ENCODE results near the gene STAT3.

The STAT3 gene

GRCh38 chr17:42283241-42284023, 104.8 kb downstream of the STAT3 start:
- H3K9ac ChIP-seq = no peak overlapping the region
- TF ChIP-seq, protein P1, sequence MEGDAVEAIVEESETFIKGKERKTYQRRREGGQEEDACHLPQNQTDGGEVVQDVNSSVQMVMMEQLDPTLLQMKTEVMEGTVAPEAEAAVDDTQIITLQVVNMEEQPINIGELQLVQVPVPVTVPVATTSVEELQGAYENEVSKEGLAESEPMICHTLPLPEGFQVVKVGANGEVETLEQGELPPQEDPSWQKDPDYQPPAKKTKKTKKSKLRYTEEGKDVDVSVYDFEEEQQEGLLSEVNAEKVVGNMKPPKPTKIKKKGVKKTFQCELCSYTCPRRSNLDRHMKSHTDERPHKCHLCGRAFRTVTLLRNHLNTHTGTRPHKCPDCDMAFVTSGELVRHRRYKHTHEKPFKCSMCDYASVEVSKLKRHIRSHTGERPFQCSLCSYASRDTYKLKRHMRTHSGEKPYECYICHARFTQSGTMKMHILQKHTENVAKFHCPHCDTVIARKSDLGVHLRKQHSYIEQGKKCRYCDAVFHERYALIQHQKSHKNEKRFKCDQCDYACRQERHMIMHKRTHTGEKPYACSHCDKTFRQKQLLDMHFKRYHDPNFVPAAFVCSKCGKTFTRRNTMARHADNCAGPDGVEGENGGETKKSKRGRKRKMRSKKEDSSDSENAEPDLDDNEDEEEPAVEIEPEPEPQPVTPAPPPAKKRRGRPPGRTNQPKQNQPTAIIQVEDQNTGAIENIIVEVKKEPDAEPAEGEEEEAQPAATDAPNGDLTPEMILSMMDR (conservative IDR thresholded peaks at IDR 0.05; ENCODE audit: low read depth, low read length) = no peak
- H3K27me3 ChIP-seq (ENCODE audit: insufficient read depth, low read depth) = peaks cover 8% of the 10 kb centered on the region; the same call in 1 of the 2 replicates

DNA sequence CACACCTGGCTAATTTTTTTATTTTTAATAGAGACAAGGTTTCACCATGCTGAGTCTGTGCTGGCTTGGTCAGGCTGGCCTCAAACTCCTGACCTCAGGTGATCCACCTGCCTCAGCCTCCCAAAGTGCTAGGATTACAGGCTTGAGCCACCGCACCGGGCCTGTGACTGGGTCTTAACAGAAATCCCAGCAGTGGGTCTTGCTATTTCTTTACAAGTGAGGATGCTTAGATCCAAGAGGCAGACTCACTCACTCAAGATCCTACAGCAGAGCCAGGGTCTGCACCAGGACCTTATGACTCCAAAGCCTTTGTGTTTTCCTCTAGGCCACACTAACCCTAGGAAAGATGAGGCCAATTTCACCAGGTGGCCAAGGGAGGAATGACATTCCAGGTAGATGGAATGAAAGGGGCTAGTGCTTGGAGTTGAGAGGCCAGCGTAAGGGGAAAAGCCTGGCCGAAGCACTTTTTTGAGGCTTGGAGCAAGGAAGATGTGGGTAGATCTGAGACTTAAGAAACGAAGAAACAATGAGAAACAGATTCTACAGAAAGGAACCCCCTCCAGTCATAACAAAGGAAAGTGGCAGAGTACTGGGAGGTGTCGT, 105.7 kb downstream of the STAT3 start:
- H3K27ac ChIP-seq = no peak overlapping the region

More at GRCh38 chr17:42283241-42284023, 104.8 kb downstream of the STAT3 start:
- Histone ChIP-seq H3K27ac (no peak overlapping the region), H4K20me1 (ENCODE audit: insufficient read depth) (no peaks in the 10 kb centered on the region), H3K4me1 (ENCODE audit: low read depth, poor library complexity, severe bottlenecking) (no peaks in the 10 kb centered on the region), H3K4me3 (IDR thresholded peaks at IDR 0.05; ENCODE audit: insufficient read depth, low read depth, low read length) (no peak overlapping the region), H3K4me2 (no peak overlapping the region), H3K79me2 (ENCODE audit: insufficient read depth, low read depth) (no peaks in the 10 kb centered on the region), H3K36me3 (ENCODE audit: insufficient read depth) (no peaks in the 10 kb centered on the region), H2AFZ (ENCODE audit: low read depth) (no peak overlapping the region)

DNA sequence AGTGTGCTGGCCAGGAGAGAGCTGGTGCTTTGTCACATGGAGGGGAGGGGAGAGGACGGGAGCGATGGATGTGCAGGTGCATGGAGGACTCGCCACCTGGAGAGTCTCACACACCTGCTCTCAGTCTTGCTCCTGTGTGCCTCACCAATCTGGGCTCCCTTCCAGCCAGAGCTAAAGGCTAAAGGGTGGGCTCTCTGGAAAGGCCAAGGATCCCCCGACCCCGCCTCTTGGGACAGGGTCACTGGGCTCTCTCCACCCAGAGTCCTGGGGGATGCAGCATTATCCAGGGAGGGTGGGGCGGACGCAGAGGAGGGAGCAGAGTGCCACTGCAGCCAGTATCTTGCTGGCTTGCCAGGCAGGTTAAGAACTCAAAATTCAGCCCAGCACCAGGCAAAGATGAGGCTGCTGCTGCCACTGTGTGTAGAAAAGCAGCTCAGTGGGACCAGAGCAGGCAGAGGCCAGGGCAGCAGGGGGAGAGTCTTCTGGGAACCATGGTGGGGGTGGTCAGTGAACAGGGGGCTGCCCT, 106.6 kb downstream of the STAT3 start:
- TF ChIP-seq, protein P1 (conservative IDR thresholded peaks at IDR 0.05; ENCODE audit: low read depth, low read length) = no peak

More for the DNA sequence above, 105.7 kb downstream of the STAT3 start:
- Histone ChIP-seq H4K20me1 (ENCODE audit: insufficient read depth) (no peaks in the 10 kb centered on the region), H3K4me2 (no peak overlapping the region), H3K27me3 (ENCODE audit: insufficient read depth, low read depth) (peaks cover 5% of the 10 kb centered on the region; the same call in 1 of the 2 replicates), H3K4me1 (ENCODE audit: low read depth, poor library complexity, severe bottlenecking) (no peaks in the 10 kb centered on the region), H2AFZ (ENCODE audit: low read depth) (no peak overlapping the region), H3K9ac (no peak overlapping the region), H3K79me2 (ENCODE audit: insufficient read depth, low read depth) (no peaks in the 10 kb centered on the region), H3K4me3 (IDR thresholded peaks at IDR 0.05; ENCODE audit: insufficient read depth, low read depth, low read length) (no peak overlapping the region), H3K36me3 (ENCODE audit: insufficient read depth) (no peaks in the 10 kb centered on the region)
- TF ChIP-seq, protein P1 (conservative IDR thresholded peaks at IDR 0.05; ENCODE audit: low read depth, low read length) = no peak

DNA sequence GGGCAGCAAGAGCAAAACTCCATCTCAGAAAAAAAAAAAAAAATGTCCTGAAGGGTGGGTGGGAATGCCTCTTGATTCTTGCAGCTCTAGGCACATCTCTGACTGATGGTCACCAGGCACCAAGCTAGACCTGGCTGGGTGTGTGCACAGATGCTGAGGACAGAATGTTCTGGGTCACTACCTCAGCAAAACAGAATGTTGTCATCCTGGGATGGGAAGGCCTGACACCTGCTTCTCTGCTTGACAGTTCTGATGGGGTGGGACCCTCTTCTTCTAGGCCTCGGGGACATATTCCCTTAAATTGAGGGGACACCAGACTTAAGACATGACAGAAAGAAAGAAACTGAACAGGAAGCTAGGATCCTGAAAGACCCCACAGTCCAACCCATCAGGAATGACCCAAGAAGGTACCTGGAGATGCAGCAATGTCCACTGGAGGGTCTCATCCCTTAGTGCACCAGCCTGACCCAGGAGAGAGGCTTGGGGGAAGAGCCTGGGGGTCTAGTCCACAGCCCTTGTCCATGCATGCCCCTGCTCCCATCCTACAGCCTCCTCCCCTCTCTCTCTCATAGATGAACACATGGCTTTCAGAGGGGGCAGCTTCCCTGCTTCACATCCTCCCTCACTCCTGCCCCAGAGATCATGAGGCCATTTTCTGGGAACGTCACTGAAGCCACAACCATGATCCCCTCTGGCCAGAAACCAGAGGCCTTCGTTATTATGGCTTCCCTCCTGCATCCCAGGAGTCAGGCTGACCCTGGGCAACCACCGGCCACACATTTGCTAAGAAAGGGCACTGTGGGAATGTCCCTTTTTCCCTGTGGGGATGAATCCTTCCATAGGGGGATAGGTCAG, 108.2 kb downstream of the STAT3 start:
- no peaks in the 10 kb centered on the region for H3K36me3 ChIP-seq (ENCODE audit: insufficient read depth)
- peaks cover 6% of the 10 kb centered on the region; the same call in 1 of the 2 replicates for H3K79me2 ChIP-seq (ENCODE audit: insufficient read depth, low read depth)
- no peak overlapping the region for H3K4me3 ChIP-seq (IDR thresholded peaks at IDR 0.05; ENCODE audit: insufficient read depth, low read depth, low read length)
- H2AFZ ChIP-seq (ENCODE audit: low read depth) = no peak overlapping the region
- H3K4me2 ChIP-seq = no peak overlapping the region
- no peak overlapping the region for H3K27ac ChIP-seq
- TF ChIP-seq, protein P1 (conservative IDR thresholded peaks at IDR 0.05; ENCODE audit: low read depth, low read length) = no peak
- no peak overlapping the region for H3K9ac ChIP-seq
- no peaks in the 10 kb centered on the region; the same call in 1 of the 2 replicates for H3K27me3 ChIP-seq (ENCODE audit: insufficient read depth, low read depth)
- no peaks in the 10 kb centered on the region for H4K20me1 ChIP-seq (ENCODE audit: insufficient read depth)
- H3K4me1 ChIP-seq (ENCODE audit: low read depth, poor library complexity, severe bottlenecking) = peaks cover 11% of the 10 kb centered on the region

More for the DNA sequence above, 106.6 kb downstream of the STAT3 start:
- H3K4me3 ChIP-seq (IDR thresholded peaks at IDR 0.05; ENCODE audit: insufficient read depth, low read depth, low read length) = no peak overlapping the region
- H3K27ac ChIP-seq = no peak overlapping the region
- H4K20me1 ChIP-seq (ENCODE audit: insufficient read depth) = no peaks in the 10 kb centered on the region
- no peak overlapping the region for H3K9ac ChIP-seq
- H3K4me2 ChIP-seq = no peak overlapping the region
- no peaks in the 10 kb centered on the region for H3K36me3 ChIP-seq (ENCODE audit: insufficient read depth)
- H2AFZ ChIP-seq (ENCODE audit: low read depth) = no peak overlapping the region
- H3K27me3 ChIP-seq (ENCODE audit: insufficient read depth, low read depth) = no peaks in the 10 kb centered on the region; the same call in 1 of the 2 replicates
- H3K79me2 ChIP-seq (ENCODE audit: insufficient read depth, low read depth) = no peaks in the 10 kb centered on the region
- peaks cover 6% of the 10 kb centered on the region for H3K4me1 ChIP-seq (ENCODE audit: low read depth, poor library complexity, severe bottlenecking)
